GM18873 (cell line): ENCODE results near the gene PIMREG.

Source experiments
- ATAC-seq: cut with Tn5 transposase; IDR thresholded peaks from one replicate; pipeline ENCODE4 v1.9.1; 2021; ENCODE audit warnings: mild to moderate bottlenecking, moderate library complexity, moderate number of reproducible peaks; ENCODE audit not compliant: unreplicated experiment, low FRiP score

The PIMREG gene

DNA sequence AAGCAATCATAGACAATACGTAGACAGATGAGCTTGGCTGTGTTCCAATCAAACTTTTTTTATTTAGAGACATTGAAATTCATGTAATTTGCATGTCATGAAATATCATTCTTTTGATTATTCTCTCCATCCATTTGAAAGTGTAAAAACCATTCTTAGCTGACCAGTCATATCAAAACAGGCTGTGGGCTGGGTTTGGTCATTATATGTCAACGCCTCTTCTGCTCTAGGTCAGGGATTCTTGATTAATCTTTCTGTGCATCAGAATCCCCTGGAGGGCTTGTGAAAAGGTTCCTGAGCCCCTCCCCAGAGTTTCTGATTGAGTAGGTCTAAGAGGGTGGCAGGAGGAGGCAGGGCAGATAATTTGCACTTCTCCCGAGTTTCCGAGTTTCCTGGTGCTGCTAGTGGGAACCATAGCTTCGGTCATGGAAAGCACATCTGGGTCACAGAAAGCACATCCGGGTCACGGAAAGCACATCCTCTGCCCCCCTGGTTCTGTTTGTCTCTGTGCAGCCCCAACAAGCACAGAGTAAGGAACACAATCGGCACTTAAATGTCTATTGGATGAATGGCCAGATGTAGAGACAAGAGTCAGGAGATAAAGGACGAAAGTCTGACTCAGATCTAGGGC, 16.4 kb downstream of the PIMREG start:
- ATAC-seq = no peak

DNA sequence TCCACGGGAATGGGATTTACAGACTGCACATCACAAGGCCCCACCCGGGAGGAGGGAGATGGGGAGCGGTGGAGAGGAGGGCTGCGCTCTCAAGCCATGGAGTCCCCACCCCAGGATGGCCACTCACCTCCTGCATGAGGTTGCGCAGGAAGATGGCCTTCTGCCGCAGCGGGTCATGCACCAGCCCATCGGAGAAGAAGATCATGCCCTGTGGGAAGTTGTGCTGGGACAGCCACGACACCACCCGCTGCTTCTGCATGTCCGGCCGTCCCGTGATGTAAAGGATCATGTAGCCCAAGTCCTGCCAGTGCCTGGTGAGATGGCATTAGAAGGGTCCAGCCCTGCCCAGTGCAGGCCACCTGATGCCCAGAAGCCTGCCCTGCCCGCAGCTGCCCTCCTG, 17.0 kb downstream of the PIMREG start:
- ATAC-seq = no peak

DNA sequence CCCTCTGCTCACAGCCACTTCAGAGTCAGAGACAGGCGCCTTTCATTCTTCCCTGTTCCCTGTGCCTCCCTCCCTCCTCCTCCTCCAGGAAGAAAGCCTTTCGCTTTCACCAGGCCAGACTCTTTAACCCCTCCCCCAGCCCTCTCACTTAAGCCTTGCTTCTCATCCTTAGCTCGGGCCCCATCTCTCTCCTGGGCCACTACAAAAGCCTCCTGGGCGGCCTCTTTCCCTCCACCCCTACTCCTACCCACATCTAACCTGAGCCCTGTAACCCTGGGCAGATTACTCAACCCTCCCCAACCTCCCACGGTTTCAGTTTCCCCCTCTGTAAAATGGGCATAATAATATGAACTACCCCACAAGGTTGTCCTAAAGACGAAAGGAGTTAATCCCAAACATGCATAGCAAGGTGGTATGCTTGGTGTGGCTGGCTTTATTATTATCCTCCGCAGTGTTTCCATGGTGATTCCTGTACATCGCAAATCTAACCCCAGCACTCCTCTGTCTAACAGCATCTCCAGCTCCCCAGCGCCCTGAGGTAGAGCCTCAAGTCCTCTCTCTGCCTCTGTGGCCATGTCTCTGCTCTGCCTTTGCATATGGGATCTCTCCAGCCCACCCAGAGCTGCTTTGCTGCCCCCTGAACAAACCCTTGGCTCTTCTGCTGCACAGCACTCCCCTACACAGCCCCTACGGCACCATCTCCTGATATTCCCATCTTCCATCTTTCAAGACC, 17.7 kb downstream of the PIMREG start:
- no peak for ATAC-seq

DNA sequence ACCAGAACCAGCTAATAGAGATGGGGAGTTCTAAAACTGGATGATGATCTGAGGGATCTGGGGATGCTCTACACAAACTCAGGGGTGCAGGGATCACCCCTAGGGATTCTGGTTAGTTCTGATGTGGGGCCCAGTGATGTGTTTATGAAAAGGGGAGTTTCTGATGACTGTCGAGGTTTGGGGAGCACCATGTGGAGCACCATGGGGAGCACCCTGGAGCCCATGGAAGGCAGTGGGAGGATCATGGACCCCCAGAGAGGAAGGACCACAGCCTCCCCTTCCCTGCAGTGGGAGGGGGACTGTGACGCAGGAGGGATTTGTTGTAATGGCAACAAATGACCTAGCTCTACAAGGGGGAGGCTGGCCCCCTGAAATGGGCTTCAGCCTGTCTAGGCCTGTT, 18.4 kb downstream of the PIMREG start:
- ATAC-seq = no peak

DNA sequence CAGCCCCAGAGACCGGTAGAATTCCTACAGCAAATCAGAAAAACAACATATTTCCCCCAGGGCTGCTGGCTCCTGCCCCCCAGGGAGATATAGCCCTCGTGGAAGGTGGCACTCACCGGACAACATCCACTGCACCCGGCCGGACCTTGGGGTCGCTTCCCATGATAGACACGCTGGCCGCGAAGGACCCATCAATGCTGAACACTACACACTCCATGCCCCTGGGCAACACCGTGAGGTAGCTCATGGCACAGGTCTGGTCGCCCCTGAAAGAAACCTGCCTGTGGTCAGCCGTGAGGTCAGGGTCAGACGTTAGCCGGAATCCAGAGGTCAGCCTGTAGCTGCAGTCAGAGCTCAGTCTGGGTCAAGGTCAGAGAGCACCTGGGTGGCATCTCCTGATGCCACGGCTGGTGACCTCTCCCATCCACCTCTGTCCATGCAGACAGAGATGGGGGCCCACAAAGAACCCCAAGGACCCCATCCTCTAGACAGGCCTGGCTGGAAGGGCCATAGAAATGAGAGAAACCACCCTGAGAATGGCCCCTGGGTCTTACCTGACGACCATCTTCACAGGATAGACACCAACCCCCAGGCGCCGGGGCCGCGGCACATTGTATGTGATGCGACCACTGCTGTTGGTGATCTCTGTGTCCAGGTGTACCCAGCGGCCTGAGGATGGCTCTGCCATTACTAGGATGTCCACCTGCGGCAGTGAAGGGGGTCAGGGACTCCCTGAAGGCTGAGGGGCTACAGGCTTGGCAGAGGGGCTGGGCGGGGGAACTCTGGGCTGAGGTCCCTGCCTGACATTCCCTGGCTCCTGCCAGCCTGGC, 19.6 kb downstream of the PIMREG start:
- no peak for ATAC-seq

GRCh38 chr17:6464446-6465041, 20.3 kb downstream of the PIMREG start:
- ATAC-seq = no peak

GRCh38 chr17:6465206-6466003, 21.1 kb downstream of the PIMREG start:
- no peak for ATAC-seq

DNA sequence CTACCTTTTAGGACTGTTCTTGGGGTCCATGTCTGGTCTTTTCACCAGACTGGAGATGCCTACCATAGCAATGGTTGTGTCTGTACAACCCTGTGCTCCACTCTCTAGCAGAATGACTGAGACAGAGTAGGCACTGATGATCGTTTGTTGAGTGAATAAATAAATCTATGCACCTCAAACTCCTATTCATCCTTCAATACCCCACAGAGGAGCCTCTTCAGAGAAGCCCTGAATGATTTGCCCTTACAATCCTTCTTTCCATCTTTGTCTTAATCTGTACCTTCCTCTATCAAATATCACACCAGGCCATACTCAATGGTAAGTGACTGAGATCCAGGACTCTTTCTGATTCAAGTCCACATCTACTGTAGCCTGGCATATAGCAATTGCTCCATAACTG, 23.3 kb downstream of the PIMREG start:
- ATAC-seq = no peak

GRCh38 chr17:6468051-6468790, 24.0 kb downstream of the PIMREG start:
- ATAC-seq = no peak

- ATAC-seq = no peak
Measured at GRCh38 chr17:6470146-6470718, 26.0 kb downstream of the PIMREG start.

GRCh38 chr17:6470751-6471521, 26.7 kb downstream of the PIMREG start:
- no peak for ATAC-seq

DNA sequence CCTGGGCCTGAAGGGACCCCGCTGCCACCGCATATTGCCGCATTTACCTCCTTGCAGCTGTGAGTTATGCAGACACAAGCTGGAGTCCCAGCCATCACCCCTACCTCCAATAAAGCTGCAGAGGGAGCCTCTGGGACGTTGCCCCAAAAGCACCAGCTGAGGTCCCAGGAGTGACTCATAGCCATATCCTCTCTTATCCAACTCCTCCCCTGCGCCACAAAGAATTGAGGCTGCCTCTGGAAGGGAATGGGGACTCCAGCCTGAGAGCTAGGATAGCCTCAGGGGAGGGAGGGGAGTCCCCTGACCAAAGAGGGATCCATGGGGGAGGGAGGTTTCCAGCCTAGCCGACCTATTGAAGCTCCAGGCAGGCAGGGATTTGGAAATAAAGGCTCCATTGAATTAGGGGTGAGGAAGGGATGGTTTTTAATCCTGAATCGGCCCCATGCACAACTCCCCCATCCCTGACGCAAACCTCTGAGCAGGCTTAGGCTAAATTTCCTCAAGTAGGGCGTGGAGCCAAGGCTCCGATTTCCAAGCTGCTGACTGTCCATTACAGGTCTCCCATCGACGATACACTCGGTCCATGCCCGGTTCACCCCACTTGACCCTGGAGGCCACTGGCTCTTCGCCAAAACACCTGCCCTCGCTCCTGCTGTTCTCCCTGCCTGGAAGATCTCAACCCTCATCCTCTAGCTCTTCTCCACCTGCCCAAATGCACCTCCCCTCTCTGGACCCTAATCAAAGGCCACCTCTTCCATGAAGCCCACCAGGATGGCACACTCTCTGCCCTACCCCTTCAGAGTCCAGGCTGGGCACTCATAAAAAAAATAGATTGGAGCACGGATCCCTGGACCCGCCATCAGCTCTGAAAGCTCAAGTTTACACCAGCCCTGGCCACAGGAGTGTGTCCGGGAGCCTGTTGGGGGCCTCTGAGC, 27.5 kb downstream of the PIMREG start:
- ATAC-seq = no peak

DNA sequence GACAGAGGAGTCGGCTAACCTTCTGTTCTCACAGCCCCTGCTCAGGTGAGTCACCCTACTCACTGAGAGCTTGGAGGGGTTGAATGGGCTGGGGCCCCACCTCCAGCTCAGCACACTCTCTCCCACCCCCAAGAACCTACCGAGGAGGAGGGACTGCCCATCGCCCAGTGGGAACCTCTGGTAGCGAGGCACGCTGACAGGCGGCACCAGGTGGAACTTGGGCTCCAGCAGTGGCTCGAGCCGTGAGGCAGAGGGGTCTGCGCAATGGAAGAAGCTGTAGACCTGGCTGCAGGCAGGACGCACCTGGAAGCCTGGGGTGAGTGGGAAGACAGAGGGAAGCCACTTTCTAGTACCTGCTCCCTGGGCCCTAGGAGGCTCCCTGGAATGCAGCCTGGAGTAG, 28.3 kb downstream of the PIMREG start:
- no peak for ATAC-seq

DNA sequence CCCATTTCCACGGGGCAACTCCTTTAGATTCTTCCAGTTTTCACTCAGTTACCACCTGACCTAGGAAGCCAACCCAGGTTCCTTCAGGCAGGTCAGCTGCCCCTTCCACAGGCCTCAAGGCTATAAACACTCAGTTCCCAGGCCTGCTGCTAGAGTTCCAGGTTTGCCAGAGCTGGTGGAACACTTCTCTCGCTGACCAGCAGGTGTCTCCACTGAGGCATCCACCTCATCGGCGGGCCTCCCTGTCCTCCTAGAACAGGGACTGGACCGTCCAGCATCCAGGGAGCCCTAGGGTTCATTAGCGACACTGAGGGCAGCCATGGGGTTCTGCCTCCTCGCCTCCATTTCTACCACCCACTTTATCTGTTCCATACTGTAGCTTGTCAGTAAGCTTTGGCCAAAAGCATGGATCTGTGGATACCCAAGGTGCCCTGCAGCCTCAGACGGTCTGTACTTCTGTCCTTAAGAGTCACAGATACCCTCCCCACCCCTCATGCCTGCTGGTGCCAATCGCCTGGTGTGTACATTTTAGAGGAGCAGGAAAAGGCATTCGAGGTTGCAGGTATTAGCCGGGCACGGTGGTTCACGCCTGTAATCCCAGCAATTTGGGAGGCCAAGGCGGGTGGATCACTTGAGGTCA, 29.0 kb downstream of the PIMREG start:
- no peak for ATAC-seq

DNA sequence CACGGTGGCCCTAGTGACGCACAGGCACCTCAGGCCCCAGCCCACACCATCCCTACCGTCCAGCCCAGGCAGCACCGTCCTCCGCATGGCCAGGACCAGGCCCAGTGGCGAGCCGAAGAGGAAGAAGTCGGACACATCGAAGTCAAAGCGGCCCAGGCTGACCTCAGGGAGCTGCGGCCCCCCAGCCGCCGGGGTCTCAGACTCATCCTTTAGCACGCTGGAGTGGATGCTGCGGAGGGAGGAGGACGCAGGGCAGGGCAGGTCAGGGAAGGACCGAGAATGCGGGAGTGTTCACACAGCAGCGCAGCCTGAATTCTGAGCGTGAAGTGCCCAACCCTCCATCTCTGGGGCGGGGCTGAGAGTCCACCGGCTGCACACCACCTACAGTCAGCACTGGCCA, 30.1 kb downstream of the PIMREG start:
- ATAC-seq = no peak

- ATAC-seq = no peak
Measured at GRCh38 chr17:6474906-6475305, 30.7 kb downstream of the PIMREG start.

- ATAC-seq = no peak
Measured at GRCh38 chr17:6475411-6475810, 31.2 kb downstream of the PIMREG start.
